GM19438 (cell line): Measurements from ENCODE around the gene PNKD.
"Not testable (repeated sequence)": the region's sequence is repeated elsewhere in the genome, so short reads cannot be mapped to it uniquely, and the experiment has no call there.

ENCODE experiments used
- ATAC-seq: cut with Tn5 transposase; IDR thresholded peaks from one replicate; pipeline ENCODE4 v1.9.1; 2021; ENCODE audit warnings: low read depth; ENCODE audit not compliant: unreplicated experiment

Gene PNKD

DNA sequence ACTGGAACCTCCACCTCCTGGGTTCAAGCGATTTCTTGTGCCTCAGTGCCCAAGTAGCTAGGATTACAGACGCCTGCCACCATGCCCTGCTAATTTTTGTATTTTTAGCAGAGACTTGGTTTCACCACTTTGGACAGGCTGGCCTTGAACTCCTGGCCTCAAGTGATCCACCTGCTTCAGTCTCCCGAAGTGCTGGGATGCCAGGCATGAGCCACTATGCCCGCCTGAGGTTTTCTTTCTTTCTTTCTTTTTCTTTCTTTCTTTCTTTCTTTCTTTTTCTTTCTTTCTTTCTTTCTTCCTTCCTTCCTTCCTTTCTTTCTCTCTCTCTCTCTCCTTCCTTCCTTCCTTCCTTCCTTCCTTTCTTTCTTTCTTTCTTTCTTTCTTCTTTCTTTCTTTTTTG lies 44.4 kb downstream of the PNKD start:
- not testable (repeated sequence) for ATAC-seq

- ATAC-seq, result no peak
Measured at GRCh38 chr2:218315397-218315796, 45.1 kb downstream of the PNKD start.

GRCh38 chr2:218317303-218317630 lies 46.9 kb downstream of the PNKD start:
- ATAC-seq, result no peak

DNA sequence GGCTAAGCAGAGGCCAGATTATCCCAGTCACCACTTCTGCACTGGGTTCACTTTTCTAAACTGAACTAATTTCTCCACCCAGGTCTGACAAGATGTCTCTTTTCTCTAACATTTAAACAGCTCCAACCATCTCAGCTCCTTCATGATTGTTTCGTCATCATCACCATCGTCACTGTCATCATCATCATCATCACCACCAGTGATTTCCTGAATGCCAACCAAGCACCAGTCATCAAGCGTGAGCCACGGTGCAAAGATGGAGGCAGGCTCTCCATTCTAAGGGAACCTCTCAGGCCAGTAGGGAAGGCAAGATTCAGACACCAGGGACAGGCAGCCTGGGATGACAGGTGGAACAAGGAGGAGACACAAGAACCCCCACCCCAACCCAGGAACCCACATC lies 47.5 kb downstream of the PNKD start:
- ATAC-seq, result no peak

DNA sequence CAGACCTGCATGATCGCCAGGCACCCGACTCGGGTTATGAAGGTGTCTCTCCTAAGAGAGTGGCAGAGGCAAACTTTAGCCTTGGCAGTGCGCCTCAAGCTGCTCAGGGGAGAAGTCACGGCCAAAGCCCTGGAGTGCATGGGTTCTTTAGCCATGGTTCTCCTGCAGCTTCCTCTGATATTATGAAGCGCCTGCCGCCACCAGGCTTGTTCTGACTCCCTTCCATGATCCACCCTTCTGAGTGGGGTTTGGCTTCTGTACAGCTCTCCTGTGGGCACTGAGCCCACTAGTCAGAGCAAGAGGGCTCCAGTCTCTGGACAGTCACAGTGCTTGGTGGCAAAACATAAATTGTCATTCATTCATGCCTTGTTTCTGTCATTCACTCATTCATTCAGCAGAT lies 47.9 kb downstream of the PNKD start:
- ATAC-seq, result no peak

DNA sequence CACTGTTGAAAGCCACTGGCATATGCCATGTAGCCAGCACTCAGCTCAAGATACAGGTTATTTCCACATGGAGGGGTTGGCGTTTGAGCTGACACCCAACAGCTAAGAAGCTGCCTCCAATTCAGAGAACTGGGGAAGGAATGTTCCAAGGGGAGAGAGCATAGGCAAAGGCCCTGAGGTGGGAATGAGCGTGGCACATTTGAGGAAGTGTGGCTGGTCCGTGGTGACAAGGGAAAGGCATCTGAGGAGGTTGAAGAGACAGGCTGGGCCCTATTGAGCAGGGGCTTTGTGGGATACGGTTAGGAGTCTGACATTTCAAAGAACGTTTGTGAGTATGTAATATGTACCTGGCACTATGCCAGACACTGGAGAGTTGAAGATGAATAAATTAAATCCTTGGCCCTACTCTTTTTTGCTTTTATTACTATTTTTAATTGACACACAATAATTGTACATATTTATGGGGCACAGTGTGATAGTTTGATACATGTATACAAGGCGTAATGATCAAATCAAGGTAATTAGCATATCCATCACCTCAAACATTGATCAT lies 49.6 kb downstream of the PNKD start:
- no peak for ATAC-seq

DNA sequence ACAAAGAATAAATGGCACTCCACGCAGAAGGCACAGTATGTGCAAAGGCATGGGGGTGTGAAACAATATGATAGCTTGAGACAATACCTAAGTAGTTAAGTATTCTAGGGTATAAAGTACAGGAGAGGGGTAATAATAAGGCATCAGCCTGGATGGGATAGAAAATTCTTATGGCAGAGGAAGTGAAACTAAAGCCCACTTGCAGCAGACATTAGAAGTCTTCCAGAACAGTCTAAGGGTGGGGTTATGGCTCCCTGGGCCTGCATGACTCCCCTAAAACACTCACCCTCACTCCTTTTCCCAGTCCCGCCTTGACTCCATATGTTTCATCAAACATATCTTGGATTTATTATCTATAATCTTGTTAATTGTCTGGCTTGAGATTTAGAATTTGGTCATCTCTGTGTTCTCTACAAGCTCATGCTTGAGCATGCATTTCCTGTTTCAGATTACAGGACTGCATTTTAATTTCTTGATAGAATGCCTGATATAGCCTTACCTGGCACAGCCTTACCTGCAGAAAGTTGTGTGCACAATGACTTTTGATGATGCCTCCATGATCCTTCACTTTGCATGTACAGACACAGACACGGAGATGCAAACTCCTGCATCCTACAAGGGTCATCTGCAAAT lies 50.5 kb downstream of the PNKD start:
- ATAC-seq, result no peak

- peak; percentile 79 for ATAC-seq
Measured at GRCh38 chr2:218322768-218323525, 52.6 kb downstream of the PNKD start.

DNA sequence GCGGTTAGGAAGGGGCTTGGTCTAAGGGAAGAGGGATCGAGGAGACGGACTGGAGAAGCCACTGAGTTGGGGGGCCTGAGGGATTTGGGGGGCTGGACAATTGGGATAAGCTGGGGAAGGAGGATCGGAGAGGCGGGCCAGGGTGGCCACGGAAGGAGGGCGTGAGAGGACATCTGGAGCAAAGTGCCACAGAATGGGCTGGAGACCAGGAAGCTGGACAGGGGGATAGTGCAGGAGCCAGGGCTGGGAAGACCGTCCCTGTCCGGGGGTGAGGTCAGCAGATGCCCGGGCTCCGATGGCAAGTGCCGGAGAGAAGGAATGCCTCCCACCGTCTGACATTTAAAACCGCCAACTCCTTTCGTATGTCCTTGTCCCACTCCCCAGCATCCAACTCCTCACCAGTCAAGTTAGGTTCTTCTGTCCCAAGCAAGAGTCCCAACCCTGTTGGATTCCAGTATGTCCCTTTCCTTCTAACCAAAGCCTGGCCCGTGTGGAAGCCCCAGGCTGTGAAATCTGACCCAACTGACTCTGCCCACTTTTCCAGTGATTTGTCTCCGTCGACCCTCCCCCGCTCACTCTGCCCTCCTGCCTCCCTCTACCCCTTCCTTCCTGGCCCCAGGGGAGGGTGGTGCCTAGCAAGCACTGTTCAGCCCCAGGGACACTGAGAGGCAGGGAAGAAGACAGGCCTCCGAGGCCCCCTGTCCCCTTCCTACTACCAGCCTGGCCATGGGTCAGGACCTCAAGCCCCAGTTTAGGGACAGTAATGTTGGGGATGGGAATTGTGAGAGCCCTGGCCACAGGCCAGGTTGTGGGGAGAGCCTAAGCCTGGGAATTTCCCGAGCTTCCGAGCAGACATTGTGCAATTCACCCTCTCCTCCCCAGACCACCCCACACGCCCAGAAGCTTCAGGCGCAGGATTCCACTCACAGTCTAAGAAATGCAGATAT lies 53.5 kb downstream of the PNKD start:
- no peak for ATAC-seq

DNA sequence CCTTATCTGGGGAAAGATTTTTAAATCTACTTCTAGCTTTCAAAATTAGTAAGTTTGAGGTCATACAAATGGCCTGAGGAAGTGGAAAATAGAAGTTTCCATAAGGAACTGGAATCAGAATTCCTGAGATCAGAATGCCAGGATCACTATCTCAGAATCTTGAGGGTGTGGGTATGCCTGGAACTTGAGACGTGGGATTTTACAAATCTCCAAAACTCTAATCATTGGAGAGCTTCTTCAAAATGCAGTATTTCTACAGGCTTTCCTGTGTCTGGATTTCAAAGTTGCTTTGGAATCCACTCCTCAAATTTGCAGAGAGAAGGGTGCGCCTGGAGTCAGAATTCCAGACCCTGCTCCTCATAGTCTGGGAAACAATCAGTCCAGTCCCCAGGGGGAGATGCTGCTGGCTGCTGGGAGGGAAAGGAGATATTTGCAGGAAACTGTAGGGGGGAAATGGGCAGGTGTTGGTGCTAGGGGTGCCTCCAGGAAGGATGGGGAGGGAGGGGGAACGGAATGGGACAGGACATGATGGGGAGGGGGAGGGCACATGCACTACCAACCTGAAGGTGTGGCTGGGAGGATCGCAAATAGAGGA lies 55.3 kb downstream of the PNKD start:
- ATAC-seq, result no peak

- no peak for ATAC-seq
Measured at GRCh38 chr2:218326315-218326714, 56.0 kb downstream of the PNKD start.

- no peak for ATAC-seq
Measured at GRCh38 chr2:218327451-218328210, 57.3 kb downstream of the PNKD start.

GRCh38 chr2:218328294-218328693 lies 58.0 kb downstream of the PNKD start:
- no peak for ATAC-seq

- no peak for ATAC-seq
Measured at GRCh38 chr2:218329027-218329825, 58.9 kb downstream of the PNKD start.

DNA sequence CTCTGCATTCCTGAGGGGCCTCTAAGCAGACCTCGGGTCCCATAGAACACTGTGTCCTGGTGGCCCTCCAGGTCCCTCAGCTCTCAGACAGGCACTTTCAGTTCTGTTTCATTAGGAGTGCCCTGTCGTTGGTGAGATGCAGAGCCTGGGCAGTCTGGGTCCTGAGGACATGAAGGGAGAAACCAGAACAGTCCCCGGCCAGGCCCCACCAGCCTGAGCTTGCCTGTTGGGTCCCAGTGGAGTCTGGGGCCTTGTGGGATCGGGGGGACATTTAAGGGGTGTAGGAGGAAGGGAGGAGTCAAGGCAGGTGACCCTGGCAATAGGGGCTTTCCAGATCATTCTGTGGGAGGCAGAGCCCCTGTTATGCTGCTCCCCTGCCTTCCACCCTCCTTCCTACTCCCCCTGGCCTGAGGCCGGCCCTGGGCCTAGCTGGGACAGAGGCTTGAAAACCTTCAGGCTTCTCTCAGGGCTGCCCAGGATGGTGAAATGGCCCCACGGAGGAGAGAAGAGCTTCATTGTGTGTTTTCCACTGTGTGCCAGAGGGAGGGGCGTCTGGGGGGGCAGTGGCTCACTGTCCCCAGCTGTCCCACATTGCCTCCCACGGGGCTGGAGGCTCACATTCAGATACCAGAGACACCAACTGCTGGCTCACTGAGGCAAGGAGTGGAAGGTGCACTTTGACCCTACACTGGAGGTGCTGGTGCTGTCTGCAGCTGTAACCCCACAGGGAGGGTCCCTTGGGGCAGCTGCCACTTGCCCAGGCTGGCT lies 59.7 kb downstream of the PNKD start:
- no peak for ATAC-seq

DNA sequence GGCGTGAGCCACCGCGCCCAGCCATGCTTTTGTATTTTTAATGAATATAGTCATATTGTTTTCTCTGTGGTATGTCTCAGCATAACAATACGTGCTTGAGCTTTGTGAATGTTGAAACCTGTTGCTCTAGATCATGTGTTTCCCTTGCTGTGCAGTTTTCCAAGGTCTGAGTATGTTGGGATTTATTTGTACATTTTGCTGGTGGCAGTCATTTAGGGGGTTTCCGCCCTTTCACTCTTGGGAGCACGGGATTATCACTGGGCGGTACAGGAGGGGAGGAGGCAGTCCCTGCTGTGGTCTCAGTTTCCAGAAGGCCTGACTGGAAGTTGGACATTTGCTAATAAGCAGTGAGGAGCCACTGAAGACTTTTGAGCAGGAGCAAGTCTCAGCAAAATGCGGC lies 61.4 kb downstream of the PNKD start:
- ATAC-seq, result no peak

DNA sequence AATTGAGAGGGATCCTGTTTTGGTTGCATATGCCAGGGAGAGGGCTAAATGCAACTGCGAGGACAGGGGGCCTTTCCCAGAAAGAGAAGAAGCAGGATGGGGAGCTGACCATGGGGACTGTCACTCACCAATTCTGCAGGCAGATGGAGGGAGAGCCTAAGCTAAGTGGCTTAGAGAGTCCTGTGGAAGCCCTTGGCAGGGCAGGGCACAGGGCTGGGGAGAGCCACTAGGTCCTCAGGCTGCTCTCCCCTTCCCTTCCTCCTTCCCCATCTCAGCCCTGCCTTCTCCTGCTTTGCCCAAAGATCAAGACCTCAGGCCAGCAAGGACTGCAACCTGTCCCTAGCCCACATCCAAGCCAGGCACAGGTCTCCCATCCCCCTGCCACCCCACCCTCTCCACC lies 62.0 kb downstream of the PNKD start:
- ATAC-seq, result no peak

DNA sequence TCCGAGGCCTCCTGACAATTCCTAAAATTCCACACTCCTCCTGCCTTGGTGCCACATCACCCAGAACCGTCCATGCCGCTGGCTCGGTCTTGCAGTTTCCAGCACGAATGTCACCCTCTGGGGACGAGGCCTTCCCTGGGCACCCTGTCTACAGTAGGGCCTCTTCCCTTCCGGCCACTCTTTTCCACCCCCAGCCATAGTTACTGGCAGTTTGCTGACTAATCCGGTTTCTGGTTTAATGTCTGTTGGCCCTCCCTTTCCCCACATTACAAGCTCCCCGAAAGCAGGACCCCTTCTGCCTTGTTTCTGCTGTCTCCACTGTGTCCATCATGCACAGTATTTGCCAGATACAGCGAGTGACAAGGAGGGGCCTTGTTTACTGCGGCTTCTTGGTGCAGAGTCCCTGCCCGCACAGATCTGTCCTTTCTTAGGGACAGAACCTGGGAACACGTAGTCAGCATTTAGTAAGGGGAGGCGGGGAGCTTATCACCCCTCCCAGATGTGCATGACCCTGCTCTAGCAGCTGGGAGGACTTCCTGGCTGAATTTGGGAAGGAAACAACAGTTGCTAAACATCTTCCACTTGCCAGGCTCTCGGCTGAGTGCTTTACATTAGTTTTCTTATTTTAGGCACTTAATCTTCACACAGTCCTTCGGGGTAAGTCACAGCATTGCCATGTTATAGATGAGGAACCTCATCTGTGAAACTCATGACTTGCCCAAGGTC lies 62.8 kb downstream of the PNKD start:
- ATAC-seq, result no peak
